ENCODE data around the gene USP13.
"Not testable (repeated sequence)": the region's sequence is repeated elsewhere in the genome, so short reads cannot be mapped to it uniquely, and the experiment has no call there.

DNA sequence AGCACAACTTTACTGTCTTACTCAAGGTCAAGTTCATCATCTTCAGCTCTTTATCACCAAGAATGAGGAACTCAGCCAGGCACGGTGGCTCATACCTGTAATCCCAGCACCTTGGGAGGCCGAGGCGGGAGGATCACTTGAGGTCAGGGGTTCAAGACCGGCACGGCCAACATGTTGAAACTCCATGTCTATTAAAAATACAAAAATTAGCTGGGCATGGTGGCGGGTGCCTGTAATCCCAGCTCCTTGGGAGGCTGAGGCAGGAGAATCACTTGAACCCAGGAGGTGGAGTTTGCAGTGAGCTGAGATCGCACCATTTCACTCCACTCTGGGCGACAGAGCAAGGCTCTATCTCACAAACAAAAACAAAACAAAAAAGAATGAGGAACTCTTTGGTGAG lies 9.0 kb upstream of the USP13 start:
- TF ChIP-seq, protein P1, sequence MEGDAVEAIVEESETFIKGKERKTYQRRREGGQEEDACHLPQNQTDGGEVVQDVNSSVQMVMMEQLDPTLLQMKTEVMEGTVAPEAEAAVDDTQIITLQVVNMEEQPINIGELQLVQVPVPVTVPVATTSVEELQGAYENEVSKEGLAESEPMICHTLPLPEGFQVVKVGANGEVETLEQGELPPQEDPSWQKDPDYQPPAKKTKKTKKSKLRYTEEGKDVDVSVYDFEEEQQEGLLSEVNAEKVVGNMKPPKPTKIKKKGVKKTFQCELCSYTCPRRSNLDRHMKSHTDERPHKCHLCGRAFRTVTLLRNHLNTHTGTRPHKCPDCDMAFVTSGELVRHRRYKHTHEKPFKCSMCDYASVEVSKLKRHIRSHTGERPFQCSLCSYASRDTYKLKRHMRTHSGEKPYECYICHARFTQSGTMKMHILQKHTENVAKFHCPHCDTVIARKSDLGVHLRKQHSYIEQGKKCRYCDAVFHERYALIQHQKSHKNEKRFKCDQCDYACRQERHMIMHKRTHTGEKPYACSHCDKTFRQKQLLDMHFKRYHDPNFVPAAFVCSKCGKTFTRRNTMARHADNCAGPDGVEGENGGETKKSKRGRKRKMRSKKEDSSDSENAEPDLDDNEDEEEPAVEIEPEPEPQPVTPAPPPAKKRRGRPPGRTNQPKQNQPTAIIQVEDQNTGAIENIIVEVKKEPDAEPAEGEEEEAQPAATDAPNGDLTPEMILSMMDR (IDR thresholded peaks at IDR 0.05) = not testable (repeated sequence)
- not testable (repeated sequence) for TF ChIP-seq POLR2AphosphoS5, EP300 (IDR thresholded peaks at IDR 0.05)
